Uterus (tissue), 2 donors: ENCODE results near the gene SMOC1.

Experiments used
- CTCF ChIP-seq, 4 experiments: fragments of 200-600 bp in 2 of 4; fragments of 450-650 bp in 2 of 4; sonication (generic) in 2 of 4; IDR thresholded peaks; one replicate each; pipeline ENCODE4 v1.5.1; 2016 to 2019; ENCODE audit warnings: antibody characterized with exemption in 4 of 4, mild to moderate bottlenecking in 2 of 4, moderate library complexity in 1 of 4
- POLR2A ChIP-seq, 2 donors: fragments of 450-650 bp; IDR thresholded peaks; one replicate each; pipeline ENCODE4 v1.6.1; 2016; ENCODE audit warnings: antibody characterized with exemption in 2 of 2, mild to moderate bottlenecking in 1 of 2, moderate library complexity in 1 of 2

GRCh38 chr14:69870613-69871012 lies 8.6 kb upstream of the SMOC1 start:
- TF ChIP-seq POLR2A (IDR thresholded peaks at IDR 0.05) (no peak), CTCF (IDR thresholded peaks at IDR 0.05) (no peak)
